GM23338 (cell line): ENCODE measurements around the gene FOCAD. TPM values are rescaled to one million over a fixed set of nuclear protein-coding genes. Genes with fewer than 3 reads are reported as not detected.

ENCODE experiments used
- ATAC-seq: fragments of 200-7000 bp; cut with Tn5 transposase; 3 replicates; pipeline ENCODE4 v1.9.1; 2020
- DNase-seq: peaks from one replicate; pipeline ENCODE4 v3.0.0-alpha.2; 2015; ENCODE audit warnings: low spot score
- H2AFZ ChIP-seq: fragments of 200-600 bp; sonication (generic); 2 replicates; pipeline ENCODE4 v1.8.0; 2016; ENCODE audit warnings: antibody characterized with exemption, mild to moderate bottlenecking, moderate library complexity
- H3F3A ChIP-seq: fragments of 200-600 bp; sonication (generic); replicated peaks from 2 replicates; pipeline ENCODE4 v1.8.0; 2017; ENCODE audit warnings: antibody characterized with exemption, mixed run types, low read depth
- H3K27ac ChIP-seq: fragments of 200-600 bp; sonication (generic); 2 replicates; pipeline ENCODE4 v1.6.1; 2016; ENCODE audit warnings: low read depth
- H3K27me3 ChIP-seq: fragments of 200-600 bp; sonication (generic); 2 replicates; pipeline ENCODE4 v1.8.0; 2016; ENCODE audit warnings: mild to moderate bottlenecking, mixed run types, moderate library complexity; ENCODE audit not compliant: insufficient read depth
- H3K36me3 ChIP-seq: fragments of 200-600 bp; sonication (generic); 2 replicates; pipeline ENCODE4 v1.8.0; 2016; ENCODE audit warnings: mild to moderate bottlenecking; ENCODE audit not compliant: insufficient read depth
- H3K4me1 ChIP-seq: fragments of 200-600 bp; sonication (generic); 2 replicates; pipeline ENCODE4 v1.8.0; 2016; ENCODE audit warnings: mild to moderate bottlenecking, moderate library complexity; ENCODE audit not compliant: insufficient read depth
- H3K4me2 ChIP-seq: fragments of 200-600 bp; sonication (generic); 2 replicates; pipeline ENCODE4 v1.7.1; 2017; ENCODE audit warnings: mixed run types
- H3K4me3 ChIP-seq: fragments of 200-600 bp; sonication (generic); 2 replicates; pipeline ENCODE4 v1.6.1; 2016; ENCODE audit warnings: mixed run types
- H3K79me2 ChIP-seq: fragments of 200-600 bp; sonication (generic); replicated peaks from 2 replicates; pipeline ENCODE4 v1.8.0; 2017; ENCODE audit warnings: mild to moderate bottlenecking; ENCODE audit not compliant: insufficient read depth
- H3K9me2 ChIP-seq: fragments of 200-600 bp; sonication (generic); 2 replicates; pipeline ENCODE4 v1.8.0; 2017; ENCODE audit not compliant: insufficient read depth
- H4K20me1 ChIP-seq: fragments of 200-600 bp; sonication (generic); replicated peaks from 2 replicates; pipeline ENCODE4 v1.8.0; 2017; ENCODE audit warnings: mild to moderate bottlenecking; ENCODE audit not compliant: insufficient read depth
- H3K27ac Mint-ChIP-seq: 2 replicates; pipeline ENCODE4 v1.8.0; 2020; ENCODE audit warnings: inconsistent platforms, mild to moderate bottlenecking, moderate library complexity, mixed read lengths
- H3K27me3 Mint-ChIP-seq: 3 replicates; pipeline ENCODE4 v1.8.0; 2022; ENCODE audit warnings: low read depth, mild to moderate bottlenecking, moderate library complexity, mixed read lengths, inconsistent platforms; ENCODE audit not compliant: insufficient read depth, poor library complexity
- H3K36me3 Mint-ChIP-seq: 3 replicates; pipeline ENCODE4 v1.8.0; 2021; ENCODE audit warnings: low read depth, mild to moderate bottlenecking, inconsistent platforms, moderate library complexity, mixed read lengths
- H3K4me1 Mint-ChIP-seq: 3 replicates; pipeline ENCODE4 v1.8.0; 2020; ENCODE audit warnings: mild to moderate bottlenecking, inconsistent platforms, mixed read lengths
- H3K4me3 Mint-ChIP-seq: 3 replicates; pipeline ENCODE4 v1.8.0; 2021; ENCODE audit warnings: moderate library complexity, mild to moderate bottlenecking, inconsistent platforms, mixed read lengths
- H3K9me3 Mint-ChIP-seq: 3 replicates; pipeline ENCODE4 v1.8.0; 2020; ENCODE audit warnings: moderate library complexity, mild to moderate bottlenecking, inconsistent platforms, mixed read lengths
- CREB1 ChIP-seq: fragments of 250-450 bp; sonication (Bioruptor Pico); IDR thresholded peaks from 2 replicates; pipeline ENCODE4 v1.5.0; 2020; ENCODE audit warnings: low read depth, mild to moderate bottlenecking, moderate library complexity
- CTCF ChIP-seq, 2 experiments: fragments of 200-600 bp in 1 of 2; sonication (generic) in 1 of 2; conservative IDR thresholded peaks; 2 replicates each; pipeline versions ENCODE4 v1.5.1 to v1.6.1; 2016 to 2017; ENCODE audit warnings: antibody characterized with exemption in 2 of 2, low read depth in 2 of 2, mild to moderate bottlenecking in 2 of 2, moderate library complexity in 1 of 2
- ETS1 ChIP-seq: IDR thresholded peaks from 2 replicates; pipeline ENCODE4 v1.6.1; 2016; ENCODE audit warnings: antibody characterized with exemption
- EZH2 ChIP-seq: fragments of 200-600 bp; sonication (generic); IDR thresholded peaks from one replicate; pipeline ENCODE4 v1.8.0; 2017; ENCODE audit warnings: antibody characterized with exemption, mild to moderate bottlenecking, low read depth; ENCODE audit not compliant: unreplicated experiment
- EZH2phosphoT487 ChIP-seq: fragments of 200-600 bp; sonication (generic); IDR thresholded peaks from one replicate; pipeline ENCODE4 v1.8.1; 2018; ENCODE audit warnings: antibody characterized with exemption; ENCODE audit not compliant: unreplicated experiment
- JUNB ChIP-seq: IDR thresholded peaks from one replicate; pipeline ENCODE4 v1.6.1; 2016; ENCODE audit warnings: antibody characterized with exemption; ENCODE audit not compliant: unreplicated experiment
- NANOG ChIP-seq: IDR thresholded peaks from 2 replicates; pipeline ENCODE4 v1.6.1; 2016; ENCODE audit warnings: antibody characterized with exemption, borderline replicate concordance
- POLR2AphosphoS5 ChIP-seq: IDR thresholded peaks from 2 replicates; pipeline ENCODE4 v1.6.1; 2016; ENCODE audit warnings: antibody characterized with exemption, low read depth
- REST ChIP-seq: IDR thresholded peaks from one replicate; pipeline ENCODE4 v1.6.1; 2018; ENCODE audit warnings: antibody characterized with exemption; ENCODE audit not compliant: unreplicated experiment
- STAT1 ChIP-seq: IDR thresholded peaks from one replicate; pipeline ENCODE4 v1.6.1; 2016; ENCODE audit warnings: antibody characterized with exemption; ENCODE audit not compliant: unreplicated experiment
- ZNF114 ChIP-seq: fragments of 250-450 bp; sonication (Bioruptor Pico); IDR thresholded peaks from 2 replicates; pipeline ENCODE4 v1.5.0; 2020; ENCODE audit warnings: mild to moderate bottlenecking, moderate library complexity
- ZNF331 ChIP-seq: fragments of 250-450 bp; sonication (Bioruptor Pico); IDR thresholded peaks from 2 replicates; pipeline ENCODE4 v1.5.0; 2020; ENCODE audit warnings: low read depth, mild to moderate bottlenecking, moderate library complexity
- ZNF462 ChIP-seq: fragments of 250-450 bp; sonication (Bioruptor Pico); IDR thresholded peaks from 2 replicates; pipeline ENCODE4 v1.5.0; 2020; ENCODE audit warnings: mild to moderate bottlenecking, moderate library complexity
- polyA plus RNA-seq: library from polyadenylated mRNA; unstranded; fragments of >200 nt; fragmentation: Nextera tagmentation; extraction: Ambion mirVana; gene quantifications from 2 replicates; pipeline ENCODE4 v1.2.1, GENCODE V29; 2016
- total RNA-seq: library from RNA; depleted of rRNA; stranded (reverse); fragments of >200 nt; shearing (Covaris generic); gene quantifications from 2 replicates; pipeline ENCODE4 v1.2.3, GENCODE V29; 2014

The FOCAD gene
- total and polyA plus RNA-seq, 2 experiments from 2014 or later = 13.7 to 66.5 TPM

GRCh38 chr9:20904995-20905394 is 220.9 kb downstream of the FOCAD start:
- no peak overlapping the region for H3K4me3 ChIP-seq
- ATAC-seq (no peak), DNase-seq (no peak)
- H3K36me3 ChIP-seq = no peaks in the 10 kb centered on the region
- no peak overlapping the region for H3K27ac ChIP-seq
- TF ChIP-seq NANOG (no peak), ETS1 (no peak), STAT1 (no peak), EZH2 (no peak), EZH2phosphoT487 (no peak), ZNF114 (CRISPR knock-in tag) (no peak), CTCF (conservative IDR thresholded peaks at IDR 0.05; ENCODE audit: low read depth in 2 of 2) (no peak), ZNF462 (no peak), POLR2AphosphoS5 (no peak), JUNB (no peak), CREB1 (CRISPR knock-in tag) (no peak), REST (no peak), ZNF331 (no peak)
- no peaks in the 10 kb centered on the region for H3K27me3 Mint-ChIP-seq
- H3K4me2 ChIP-seq = no peak overlapping the region
- H3K9me2 ChIP-seq = no peaks in the 10 kb centered on the region
- no peak overlapping the region for H3K27ac Mint-ChIP-seq
- H4K20me1 ChIP-seq = no peaks in the 10 kb centered on the region
- no peak overlapping the region for H3K4me3 Mint-ChIP-seq
- no peak overlapping the region for H2AFZ ChIP-seq
- no peaks in the 10 kb centered on the region for H3K4me1 Mint-ChIP-seq
- H3K79me2 ChIP-seq = no peaks in the 10 kb centered on the region
- no peaks in the 10 kb centered on the region for H3K36me3 Mint-ChIP-seq
- no peaks in the 10 kb centered on the region for H3F3A ChIP-seq
- no peaks in the 10 kb centered on the region for H3K27me3 ChIP-seq
- H3K9me3 Mint-ChIP-seq = no peaks in the 10 kb centered on the region
- no peaks in the 10 kb centered on the region for H3K4me1 ChIP-seq
